Upper lobe of right lung (tissue), 1 donor: ENCODE measurements around the gene DSCAM. TPM values are rescaled to one million over a fixed set of nuclear protein-coding genes. Genes with fewer than 3 reads are reported as not detected.

Experiments
- ATAC-seq: fragments of 200-7000 bp; cut with Tn5 transposase; one replicate; pipeline ENCODE4 v1.9.1; 2020; ENCODE audit warnings: mild to moderate bottlenecking, moderate library complexity
- DNase-seq: peaks from one replicate; pipeline ENCODE4 v3.0.0-alpha.2; 2020
- H3K27ac ChIP-seq: fragments of 200-600 bp; one replicate; pipeline ENCODE4 v1.8.0; 2022
- H3K27me3 ChIP-seq: fragments of 200-600 bp; one replicate; pipeline ENCODE4 v1.8.0; 2022; ENCODE audit warnings: mild to moderate bottlenecking
- H3K36me3 ChIP-seq: fragments of 200-600 bp; one replicate; pipeline ENCODE4 v1.8.0; 2022
- H3K4me1 ChIP-seq: fragments of 200-600 bp; one replicate; pipeline ENCODE4 v1.8.0; 2022
- H3K4me3 ChIP-seq: fragments of 200-600 bp; one replicate; pipeline ENCODE4 v1.8.0; 2022; ENCODE audit warnings: mild to moderate bottlenecking
- H3K9me3 ChIP-seq: fragments of 200-600 bp; one replicate; pipeline ENCODE4 v1.8.0; 2022
- intact Hi-C: fragments of 100-400 bp; cut with DNase I; formaldehyde crosslinking; loops from one replicate; pipeline ENCODE4 v1.11.0; 2022
- total RNA-seq: library from RNA; stranded (reverse); fragmentation: NEBNext Ultra II Directional; extraction: Animal tissue kit (Norgen Biotek cat#: 25700); gene quantifications from one replicate; pipeline ENCODE4 v1.2.1, GENCODE V29; 2021
- TF ChIP-seq, protein P1 (sequence below): fragments of 200-600 bp; IDR thresholded peaks from one replicate; pipeline ENCODE4 v1.8.0; 2022; ENCODE audit warnings: antibody characterized with exemption
- donor health status: DM: no; HTN: yes; CAD: no; lungs with severe emphysema.

Gene DSCAM
- total RNA-seq, 1 donor from 2014 or later = not detected

DNA sequence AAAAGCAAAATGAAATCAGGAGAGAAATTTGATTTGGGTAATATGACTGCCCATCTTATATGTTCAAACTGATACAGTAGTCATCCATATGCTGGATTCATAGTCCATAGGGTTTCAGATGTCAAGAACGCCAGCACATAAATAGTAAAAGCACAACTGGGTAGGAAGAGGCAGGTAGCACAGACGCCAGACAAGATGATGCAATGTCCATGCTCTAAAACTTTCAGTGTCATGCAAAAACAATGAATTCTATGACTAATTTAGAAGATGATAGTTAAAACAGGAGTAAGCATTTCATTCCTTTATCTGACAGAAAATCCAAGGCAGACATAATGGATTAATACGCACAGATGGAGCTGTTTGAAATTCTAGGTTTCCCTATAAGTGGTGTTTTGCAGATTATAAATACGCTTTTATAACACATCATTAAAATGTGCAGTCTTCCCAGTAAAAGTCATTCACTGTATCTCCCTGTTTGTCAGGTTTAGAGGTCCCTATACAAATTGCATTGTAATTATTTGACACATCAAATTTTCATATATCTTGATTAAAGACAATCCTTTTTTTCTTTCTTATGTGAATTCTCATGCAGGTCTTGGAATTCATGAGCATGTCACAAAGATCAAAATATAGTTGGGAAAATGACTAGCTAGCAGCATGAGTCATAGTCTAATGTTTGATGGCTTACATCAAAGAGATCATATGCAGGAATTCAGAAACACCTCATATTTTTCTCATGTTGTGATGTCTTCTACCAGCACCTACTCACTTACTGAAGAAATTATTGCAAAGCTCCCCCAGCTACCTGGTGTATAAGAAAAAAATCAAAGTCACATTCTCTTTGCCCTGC, 139.9 kb downstream of the DSCAM start:
- Histone ChIP-seq H3K27ac (no peak overlapping the region), H3K4me1 (no peaks in the 10 kb centered on the region), H3K9me3 (no peaks in the 10 kb centered on the region), H3K27me3 (no peaks in the 10 kb centered on the region), H3K4me3 (no peak overlapping the region), H3K36me3 (no peaks in the 10 kb centered on the region)
- ATAC-seq (no peak), DNase-seq (no peak)
- TF ChIP-seq, protein P1, sequence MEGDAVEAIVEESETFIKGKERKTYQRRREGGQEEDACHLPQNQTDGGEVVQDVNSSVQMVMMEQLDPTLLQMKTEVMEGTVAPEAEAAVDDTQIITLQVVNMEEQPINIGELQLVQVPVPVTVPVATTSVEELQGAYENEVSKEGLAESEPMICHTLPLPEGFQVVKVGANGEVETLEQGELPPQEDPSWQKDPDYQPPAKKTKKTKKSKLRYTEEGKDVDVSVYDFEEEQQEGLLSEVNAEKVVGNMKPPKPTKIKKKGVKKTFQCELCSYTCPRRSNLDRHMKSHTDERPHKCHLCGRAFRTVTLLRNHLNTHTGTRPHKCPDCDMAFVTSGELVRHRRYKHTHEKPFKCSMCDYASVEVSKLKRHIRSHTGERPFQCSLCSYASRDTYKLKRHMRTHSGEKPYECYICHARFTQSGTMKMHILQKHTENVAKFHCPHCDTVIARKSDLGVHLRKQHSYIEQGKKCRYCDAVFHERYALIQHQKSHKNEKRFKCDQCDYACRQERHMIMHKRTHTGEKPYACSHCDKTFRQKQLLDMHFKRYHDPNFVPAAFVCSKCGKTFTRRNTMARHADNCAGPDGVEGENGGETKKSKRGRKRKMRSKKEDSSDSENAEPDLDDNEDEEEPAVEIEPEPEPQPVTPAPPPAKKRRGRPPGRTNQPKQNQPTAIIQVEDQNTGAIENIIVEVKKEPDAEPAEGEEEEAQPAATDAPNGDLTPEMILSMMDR = no peak
- intact Hi-C loops = no loop called here

DNA sequence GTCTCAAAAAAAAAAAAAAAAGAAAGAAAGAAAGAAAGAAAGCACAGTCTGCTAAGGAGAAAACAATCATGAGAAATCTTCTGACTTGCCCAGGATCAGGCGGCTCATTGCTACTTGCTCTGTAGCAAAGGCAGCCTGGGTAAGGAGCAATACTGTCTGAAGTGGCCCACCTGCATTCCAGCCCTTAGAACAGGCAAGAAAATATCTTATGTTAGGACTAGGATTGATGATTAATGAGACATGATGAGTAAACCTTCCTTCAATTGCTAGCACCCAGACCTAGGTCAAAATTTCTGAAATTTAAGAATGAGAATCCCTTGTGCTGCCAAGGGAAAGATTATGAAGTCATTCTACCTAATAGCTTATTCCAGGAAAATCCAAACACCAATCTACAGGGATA, 140.8 kb downstream of the DSCAM start:
- Histone ChIP-seq H3K4me3 (no peak overlapping the region), H3K4me1 (no peaks in the 10 kb centered on the region), H3K36me3 (no peaks in the 10 kb centered on the region), H3K27ac (no peak overlapping the region), H3K27me3 (no peaks in the 10 kb centered on the region), H3K9me3 (no peaks in the 10 kb centered on the region)
- peak; percentile 67 for ATAC-seq
- DNase-seq = no peak
- intact Hi-C loops = no loop called here
- TF ChIP-seq, protein P1 = no peak

DNA sequence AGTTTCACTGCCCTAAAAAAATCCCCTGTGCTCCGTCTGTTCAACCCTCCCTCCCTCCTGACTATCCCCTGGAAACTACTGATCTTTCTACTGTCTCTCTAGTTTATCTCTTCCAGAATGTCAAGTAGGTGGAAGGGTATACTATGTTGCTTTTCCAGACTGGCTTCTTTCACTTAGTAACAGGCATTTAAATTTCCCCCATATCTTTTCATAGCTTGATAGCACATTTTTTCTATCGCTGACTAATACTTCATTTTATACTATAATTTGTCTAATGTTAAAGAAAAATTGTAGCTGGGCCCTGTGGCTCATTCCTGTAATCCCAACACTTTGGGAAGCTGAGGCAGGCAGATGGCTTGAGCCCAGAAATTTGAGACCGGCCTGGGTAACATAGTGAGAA, 142.8 kb downstream of the DSCAM start:
- no peak for DNase-seq
- Histone ChIP-seq H3K27ac (no peak overlapping the region), H3K36me3 (no peaks in the 10 kb centered on the region), H3K9me3 (no peaks in the 10 kb centered on the region), H3K27me3 (no peaks in the 10 kb centered on the region), H3K4me3 (no peak overlapping the region), H3K4me1 (no peaks in the 10 kb centered on the region)
- intact Hi-C loops = no loop called here
- TF ChIP-seq, protein P1 = no peak
- ATAC-seq = no peak

DNA sequence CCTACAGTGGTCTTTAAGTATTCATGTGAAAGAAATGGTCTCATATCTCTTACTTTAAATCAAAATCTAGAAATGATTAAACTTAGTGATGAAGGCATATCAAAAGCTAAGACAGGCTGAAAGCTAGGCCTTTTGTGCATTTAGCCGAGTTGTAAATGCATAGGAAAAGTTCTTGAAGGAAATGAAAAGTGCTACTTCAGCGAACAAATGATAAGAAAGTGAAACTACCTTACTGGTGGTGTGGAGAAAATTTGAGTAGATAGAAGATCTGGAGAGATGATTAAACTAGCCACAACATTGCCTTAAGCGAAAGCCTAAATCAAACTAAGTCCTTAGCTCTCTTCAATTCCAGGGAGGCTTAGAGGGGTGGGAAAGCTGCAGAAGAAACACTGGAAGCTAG, 147.6 kb downstream of the DSCAM start:
- Histone ChIP-seq H3K9me3 (no peaks in the 10 kb centered on the region), H3K27me3 (no peaks in the 10 kb centered on the region), H3K36me3 (no peaks in the 10 kb centered on the region), H3K4me1 (no peaks in the 10 kb centered on the region), H3K27ac (no peak overlapping the region), H3K4me3 (no peak overlapping the region)
- no peak for DNase-seq
- intact Hi-C loops = no loop called here
- TF ChIP-seq, protein P1 = no peak
- no peak for ATAC-seq

DNA sequence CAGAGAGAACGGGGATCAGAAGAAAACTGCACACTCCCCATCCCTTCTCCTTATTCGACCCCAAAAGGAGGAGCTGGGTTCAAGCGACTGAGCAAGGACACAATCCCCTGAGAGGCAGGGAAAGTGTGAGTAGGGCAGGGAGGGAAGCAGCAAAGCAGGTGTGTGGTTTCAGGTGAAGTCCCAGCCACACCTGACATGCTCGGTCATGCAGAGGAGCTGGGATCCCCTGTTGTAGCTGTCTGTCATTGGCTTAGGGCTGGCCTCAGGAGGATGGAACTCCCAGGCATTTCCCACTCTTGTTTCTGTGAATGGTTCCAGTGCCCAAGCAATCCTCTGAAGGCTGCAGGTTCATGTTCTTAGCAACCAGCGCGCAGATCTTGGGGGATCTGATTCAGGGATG, 150.7 kb downstream of the DSCAM start:
- Histone ChIP-seq H3K36me3 (no peaks in the 10 kb centered on the region), H3K4me1 (no peaks in the 10 kb centered on the region), H3K27me3 (no peaks in the 10 kb centered on the region), H3K9me3 (no peaks in the 10 kb centered on the region), H3K4me3 (no peak overlapping the region), H3K27ac (no peak overlapping the region)
- DNase-seq (no peak), ATAC-seq (no peak)
- TF ChIP-seq, protein P1 = no peak
- intact Hi-C loops = no loop called here
